HEK293T (cell line): ENCODE data around the gene TJP1.

Experiments
- ARNT ChIP-seq: fragments of 450-650 bp; IDR thresholded peaks from 2 replicates; pipeline ENCODE4 v1.6.1; 2017; ENCODE audit warnings: mild to moderate bottlenecking
- BHLHE40 ChIP-seq: fragments of 450-650 bp; IDR thresholded peaks from 2 replicates; pipeline ENCODE4 v1.6.1; 2016; ENCODE audit warnings: mild to moderate bottlenecking, moderate library complexity, borderline replicate concordance
- CTBP1 ChIP-seq: fragments of 450-650 bp; IDR thresholded peaks from 2 replicates; pipeline ENCODE4 v1.6.1; 2016; ENCODE audit warnings: borderline replicate concordance
- ELF4 ChIP-seq: fragments of 450-650 bp; IDR thresholded peaks from 2 replicates; pipeline ENCODE4 v1.6.1; 2017; ENCODE audit warnings: antibody characterized with exemption
- FOXA1 ChIP-seq: fragments of 450-650 bp; IDR thresholded peaks from 2 replicates; pipeline ENCODE4 v1.6.1; 2016; ENCODE audit warnings: mild to moderate bottlenecking
- FOXK2 ChIP-seq: fragments of 450-650 bp; IDR thresholded peaks from 2 replicates; pipeline ENCODE4 v1.6.1; 2016; ENCODE audit warnings: mild to moderate bottlenecking
- FOXM1 ChIP-seq: fragments of 450-650 bp; IDR thresholded peaks from 2 replicates; pipeline ENCODE4 v1.6.1; 2017; ENCODE audit warnings: mild to moderate bottlenecking, borderline replicate concordance
- HDGF ChIP-seq: fragments of 450-650 bp; IDR thresholded peaks from 2 replicates; pipeline ENCODE4 v1.6.1; 2017; ENCODE audit warnings: antibody characterized with exemption, borderline replicate concordance
- L3MBTL2 ChIP-seq: fragments of 450-650 bp; conservative IDR thresholded peaks from 2 replicates; pipeline ENCODE4 v1.6.1; 2016; ENCODE audit warnings: mild to moderate bottlenecking
- LEF1 ChIP-seq: fragments of 450-650 bp; IDR thresholded peaks from 2 replicates; pipeline ENCODE4 v1.6.1; 2017; ENCODE audit warnings: mild to moderate bottlenecking, borderline replicate concordance
- SP1 ChIP-seq: fragments of 450-650 bp; IDR thresholded peaks from 2 replicates; pipeline ENCODE4 v1.6.1; 2017
- SUZ12 ChIP-seq: fragments of 450-650 bp; IDR thresholded peaks from 2 replicates; pipeline ENCODE4 v1.6.1; 2016; ENCODE audit warnings: mild to moderate bottlenecking
- TARDBP ChIP-seq: fragments of 450-650 bp; IDR thresholded peaks from 2 replicates; pipeline ENCODE4 v1.6.1; 2016
- ZNF384 ChIP-seq: fragments of 450-650 bp; IDR thresholded peaks from 2 replicates; pipeline ENCODE4 v1.6.1; 2016

GRCh38 chr15:29689287-29689986 lies 132.8 kb downstream of the TJP1 start:
- TF ChIP-seq L3MBTL2 (no peak), LEF1 (no peak), CTBP1 (no peak), FOXA1 (no peak), SUZ12 (no peak), HDGF (no peak), SP1 (no peak), FOXM1 (no peak), ARNT (no peak), BHLHE40 (no peak), FOXK2 (no peak), ELF4 (no peak), TARDBP (no peak), ZNF384 (no peak)
